Stomach (tissue), 9 donors: ENCODE measurements around the gene MNAT1. TPM values are rescaled to one million over a fixed set of nuclear protein-coding genes. Genes with fewer than 3 reads are reported as not detected.
A peak's percentile ranks its signal among the peaks of the same experiment; 100 is the strongest.

ENCODE experiments used
- DNase-seq, 2 donors: peaks; one replicate each; pipeline versions ENCODE4 v3.0.0 to v3.0.0-alpha.2; 2013 to 2019
- H3K27ac ChIP-seq, 5 donors: fragments of 200-600 bp in 4 of 5; sonication (generic) in 4 of 5; one replicate each; pipeline ENCODE4 v1.5.1; 2013 to 2019; ENCODE audit warnings: mild to moderate bottlenecking in 1 of 5, moderate library complexity in 1 of 5
- H3K27me3 ChIP-seq, 3 donors: fragments of 200-600 bp; sonication (generic); one replicate each; pipeline ENCODE4 v1.5.1; 2017 to 2019; ENCODE audit warnings: mixed run types in 1 of 3
- H3K36me3 ChIP-seq, 4 donors: fragments of 200-600 bp; sonication (generic); 1 replicate in 3 of 4; 2 replicates in 1 of 4; pipeline ENCODE4 v1.5.1; 2016 to 2019
- H3K4me1 ChIP-seq, 4 donors: fragments of 200-600 bp; sonication (generic); one replicate each; pipeline ENCODE4 v1.5.1; 2016 to 2019
- H3K4me3 ChIP-seq, 4 donors: fragments of 200-600 bp; sonication (generic) in 3 of 4; one replicate each; pipeline ENCODE4 v1.5.1; 2016 to 2019; ENCODE audit warnings: mild to moderate bottlenecking in 1 of 4
- H3K9me3 ChIP-seq, 4 donors: fragments of 200-600 bp; sonication (generic); one replicate each; pipeline ENCODE4 v1.5.1; 2016 to 2019
- EP300 ChIP-seq: sonication (generic); formaldehyde crosslinking; IDR thresholded peaks from one replicate; pipeline ENCODE4 v1.6.1; 2017; ENCODE audit warnings: antibody characterized with exemption
- POLR2A ChIP-seq, 4 donors: fragments of 450-650 bp; IDR thresholded peaks; one replicate each; pipeline ENCODE4 v1.6.1; 2016; ENCODE audit warnings: antibody characterized with exemption in 4 of 4, control low read depth in 2 of 4, mild to moderate bottlenecking in 1 of 4, moderate library complexity in 1 of 4
- POLR2AphosphoS5 ChIP-seq, 3 donors: sonication (generic); formaldehyde crosslinking; IDR thresholded peaks; one replicate each; pipeline ENCODE4 v1.6.1; 2016; ENCODE audit warnings: antibody characterized with exemption in 3 of 3
- WGBS, 5 donors: extraction: QIAGEN DNeasy Blood & Tissue Kit in 3 of 5; methylation state at CpG; one replicate each; pipeline versions ENCODE4 v1.1.5 to v1.1.7; 2013 to 2018; 5-methylcytosine and 5-hydroxymethylcytosine counted together
- intact Hi-C: fragments of 100-400 bp; cut with DNase I; formaldehyde crosslinking; loops from one replicate; pipeline ENCODE4 v1.15.1; 2023; ENCODE audit warnings: low total_unique reads
- polyA plus RNA-seq, 3 donors: library from polyadenylated mRNA; stranded (reverse); fragments of 200-250 nt; gene quantifications; one replicate each; pipeline ENCODE4 v1.2.3, GENCODE V29; 2013
- total RNA-seq, 5 donors: library from RNA; depleted of rRNA; stranded (reverse); fragments of >200 nt; gene quantifications; one replicate each; pipeline versions ENCODE4 v1.1.0 to v1.2.3, GENCODE V29; 2014 to 2016
- TF ChIP-seq, protein P1 (sequence below), 7 experiments: fragments of 450-650 bp in 4 of 7; fragments of 200-600 bp in 3 of 7; sonication (generic) in 3 of 7; IDR thresholded peaks; one replicate each; pipeline ENCODE4 v1.5.1; 2016 to 2019; ENCODE audit warnings: antibody characterized with exemption in 7 of 7, control low read depth in 2 of 7, mild to moderate bottlenecking in 1 of 7
- donor health status: healthy with polysubstance abuse.
- donor health status: Bipolar disorder and iron deficiency.
- donor health status: healthy.

The MNAT1 gene
- total and polyA plus RNA-seq, 8 donors: 10.3 to 150 (median 19.9) TPM

DNA sequence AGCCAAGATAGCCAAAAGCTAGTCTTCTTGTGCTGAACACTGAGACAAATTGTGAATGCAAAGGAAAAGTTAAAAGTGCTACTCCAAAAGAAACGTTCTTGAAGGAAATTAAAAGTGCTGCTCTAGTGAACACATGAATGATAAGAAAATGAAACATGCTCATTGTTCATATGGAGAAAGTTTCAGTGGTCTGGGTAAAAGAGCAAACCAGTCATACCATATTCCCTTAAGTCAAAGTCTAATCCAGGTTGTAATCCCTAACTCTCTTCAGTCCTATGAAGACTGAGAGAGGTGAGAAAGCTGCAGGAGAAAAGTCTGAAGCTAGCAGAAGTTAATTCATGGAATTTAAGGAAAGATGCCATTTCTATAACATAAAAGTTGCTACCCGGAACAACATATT, 121.5 kb downstream of the MNAT1 start:
- intact Hi-C loops: no loop called here
- Histone ChIP-seq H3K4me1 (no peaks in the 10 kb centered on the region), H3K36me3 (peaks cover 5 to 23% (median 16%) of the 10 kb centered on the region in 4 donors), H3K9me3 (peaks cover 0 to 9% (median 7%) of the 10 kb centered on the region in 4 donors), H3K27me3 (no peaks in the 10 kb centered on the region), H3K27ac (no peak overlapping the region), H3K4me3 (no peak overlapping the region)
- WGBS, 5 donors: 62 to 82% (median 71%) methylated on average over 2 of the region's 2 CpGs
- no peak for DNase-seq
- TF ChIP-seq POLR2A (IDR thresholded peaks at IDR 0.05) (no peak), EP300 (no peak), POLR2AphosphoS5 (IDR thresholded peaks at IDR 0.05) (no peak)
- TF ChIP-seq, protein P1, sequence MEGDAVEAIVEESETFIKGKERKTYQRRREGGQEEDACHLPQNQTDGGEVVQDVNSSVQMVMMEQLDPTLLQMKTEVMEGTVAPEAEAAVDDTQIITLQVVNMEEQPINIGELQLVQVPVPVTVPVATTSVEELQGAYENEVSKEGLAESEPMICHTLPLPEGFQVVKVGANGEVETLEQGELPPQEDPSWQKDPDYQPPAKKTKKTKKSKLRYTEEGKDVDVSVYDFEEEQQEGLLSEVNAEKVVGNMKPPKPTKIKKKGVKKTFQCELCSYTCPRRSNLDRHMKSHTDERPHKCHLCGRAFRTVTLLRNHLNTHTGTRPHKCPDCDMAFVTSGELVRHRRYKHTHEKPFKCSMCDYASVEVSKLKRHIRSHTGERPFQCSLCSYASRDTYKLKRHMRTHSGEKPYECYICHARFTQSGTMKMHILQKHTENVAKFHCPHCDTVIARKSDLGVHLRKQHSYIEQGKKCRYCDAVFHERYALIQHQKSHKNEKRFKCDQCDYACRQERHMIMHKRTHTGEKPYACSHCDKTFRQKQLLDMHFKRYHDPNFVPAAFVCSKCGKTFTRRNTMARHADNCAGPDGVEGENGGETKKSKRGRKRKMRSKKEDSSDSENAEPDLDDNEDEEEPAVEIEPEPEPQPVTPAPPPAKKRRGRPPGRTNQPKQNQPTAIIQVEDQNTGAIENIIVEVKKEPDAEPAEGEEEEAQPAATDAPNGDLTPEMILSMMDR (IDR thresholded peaks at IDR 0.05): no peak

DNA sequence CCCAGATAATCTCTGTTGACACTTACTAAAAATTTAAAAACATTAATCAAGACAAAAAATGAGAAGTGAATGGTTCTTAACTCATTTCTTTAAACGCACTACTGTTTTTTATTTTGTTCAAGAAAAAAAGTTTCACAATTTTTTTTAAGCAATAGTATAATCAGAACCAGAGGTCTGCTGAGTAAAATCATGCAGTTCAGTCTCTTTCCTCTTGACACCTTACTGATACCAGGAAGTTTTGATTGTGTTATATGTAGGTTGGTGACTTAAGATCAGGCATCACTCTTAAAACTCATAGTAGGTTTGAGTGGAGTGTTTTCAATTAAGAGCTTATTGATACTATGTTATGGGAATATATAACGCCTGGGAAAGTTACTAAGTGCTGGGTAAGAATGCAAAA, 125.0 kb downstream of the MNAT1 start:
- intact Hi-C loops: no loop called here
- WGBS, 5 donors: 78 to 91% (median 89%) methylated on average over 2 of the region's 2 CpGs

DNA sequence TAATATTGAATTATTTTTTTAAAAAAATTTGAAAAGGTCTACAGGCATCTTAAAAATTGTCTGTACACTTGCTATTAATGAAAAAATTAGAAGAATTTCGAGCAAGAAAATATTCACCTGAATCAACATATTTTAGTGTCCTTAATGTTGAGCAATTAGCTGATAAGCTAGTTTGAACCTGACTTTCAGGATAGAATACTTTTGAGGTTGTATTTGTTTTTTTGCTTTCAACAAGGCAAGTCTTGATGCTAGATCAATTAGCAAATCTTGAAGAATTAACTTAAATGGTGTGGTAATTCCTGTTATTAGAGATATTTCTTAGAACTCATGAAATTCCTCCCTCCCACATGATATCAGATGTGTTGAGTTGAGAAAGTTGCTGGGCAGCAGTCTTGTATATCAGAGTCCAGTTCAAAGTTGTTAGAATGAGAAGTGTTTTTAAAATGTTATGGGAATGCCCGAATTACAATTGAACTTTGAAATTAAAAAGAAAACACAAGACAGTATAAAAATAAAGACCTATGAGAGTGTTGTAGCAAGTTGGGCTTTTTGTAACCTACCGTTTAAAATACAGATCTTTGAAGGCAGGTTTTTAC, 127.1 kb downstream of the MNAT1 start:
- TF ChIP-seq POLR2A (IDR thresholded peaks at IDR 0.05) (no peak), EP300 (no peak), POLR2AphosphoS5 (IDR thresholded peaks at IDR 0.05) (no peak)
- TF ChIP-seq, protein P1 (IDR thresholded peaks at IDR 0.05): no peak
- H3K4me3 ChIP-seq: no peak overlapping the region
- peaks cover 0 to 7% (median 4%) of the 10 kb centered on the region in 4 donors for H3K9me3 ChIP-seq
- H3K27ac ChIP-seq: peak overlapping the region in 3 of 5 donors; percentile 16 to 43 (median 30)
- intact Hi-C loops: no loop called here
- no peaks in the 10 kb centered on the region for H3K27me3 ChIP-seq
- H3K36me3 ChIP-seq: no peaks in the 10 kb centered on the region
- DNase-seq: peak in 1 of 2 donors; percentile 17
- H3K4me1 ChIP-seq: peaks cover 7 to 30% (median 21%) of the 10 kb centered on the region in 4 donors
- WGBS, 5 donors: 25 to 44% (median 31%) methylated on average over 3 of the region's 3 CpGs

More for the DNA sequence above, 125.0 kb downstream of the MNAT1 start:
- Histone ChIP-seq H3K4me1 (peaks cover 7 to 22% (median 14%) of the 10 kb centered on the region in 4 donors), H3K4me3 (no peak overlapping the region), H3K27ac (no peak overlapping the region), H3K36me3 (peaks cover 5 to 11% (median 8%) of the 10 kb centered on the region in 4 donors), H3K27me3 (no peaks in the 10 kb centered on the region), H3K9me3 (peaks cover 0 to 9% (median 7%) of the 10 kb centered on the region in 4 donors)
- DNase-seq: no peak
- no peak for TF ChIP-seq POLR2A (IDR thresholded peaks at IDR 0.05)
- no peak for TF ChIP-seq POLR2AphosphoS5 (IDR thresholded peaks at IDR 0.05)

DNA sequence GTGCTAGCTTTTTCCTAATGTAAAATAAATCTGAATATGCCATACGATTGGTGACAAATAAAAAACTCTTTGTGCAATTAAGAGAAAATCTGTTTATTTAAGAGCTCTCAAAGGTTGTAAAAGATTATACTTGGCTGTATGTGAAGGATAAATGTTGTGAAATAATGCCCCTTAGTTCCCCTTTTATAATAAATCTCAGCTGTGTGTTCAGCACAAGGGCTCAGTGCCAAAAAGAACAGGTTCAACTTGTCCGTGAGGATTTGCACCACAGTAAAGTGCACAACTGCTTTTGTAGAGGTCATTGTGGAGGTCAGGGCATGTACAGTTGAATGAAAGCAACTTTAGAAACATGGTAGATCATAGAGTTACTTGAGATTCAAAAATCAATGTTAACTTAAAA, 127.7 kb downstream of the MNAT1 start:
- TF ChIP-seq POLR2AphosphoS5 (IDR thresholded peaks at IDR 0.05): peak; percentile 48 to 90 (median 63)
- TF ChIP-seq, protein P1 (IDR thresholded peaks at IDR 0.05): no peak
- DNase-seq: peak; percentile 90 to 95
- no peaks in the 10 kb centered on the region for H3K27me3 ChIP-seq
- WGBS, 5 donors: 17 to 31% (median 25%) methylated on average over 2 of the region's 2 CpGs
- H3K4me1 ChIP-seq: peaks cover 7 to 30% (median 21%) of the 10 kb centered on the region in 4 donors
- intact Hi-C loops: no loop called here
- peak overlapping the region in 3 of 5 donors; percentile 30 to 43 (median 31) for H3K27ac ChIP-seq
- no peaks in the 10 kb centered on the region for H3K36me3 ChIP-seq
- H3K4me3 ChIP-seq: no peak overlapping the region
- peaks cover 0 to 1% (median under 1%) of the 10 kb centered on the region in 4 donors for H3K9me3 ChIP-seq

DNA sequence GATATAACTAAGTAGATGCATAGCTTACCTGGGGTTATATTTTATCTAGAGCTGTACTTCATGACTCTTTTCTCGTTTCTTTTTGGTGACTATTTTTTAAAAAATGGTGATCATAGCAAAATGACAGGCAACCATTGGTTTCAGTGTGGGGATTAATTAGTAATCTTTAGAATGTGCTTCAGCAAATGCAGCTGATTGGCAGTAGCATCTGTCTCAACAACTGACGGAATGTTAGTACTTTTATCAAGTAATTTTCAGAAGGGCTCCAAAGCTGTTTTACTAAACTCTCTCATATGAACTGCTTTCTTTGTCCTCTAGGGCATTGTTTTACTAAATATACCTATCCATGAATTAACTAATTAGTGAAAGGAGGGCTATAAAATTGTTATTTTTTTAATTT, 128.7 kb downstream of the MNAT1 start:
- TF ChIP-seq POLR2AphosphoS5 (IDR thresholded peaks at IDR 0.05) (no peak), EP300 (no peak), POLR2A (IDR thresholded peaks at IDR 0.05) (no peak)
- TF ChIP-seq, protein P1 (IDR thresholded peaks at IDR 0.05): no peak
- Histone ChIP-seq H3K9me3 (no peaks in the 10 kb centered on the region), H3K4me3 (no peak overlapping the region), H3K27me3 (no peaks in the 10 kb centered on the region), H3K27ac (peak overlapping the region in 2 of 5 donors; percentile 31 to 43), H3K36me3 (no peaks in the 10 kb centered on the region), H3K4me1 (peaks cover 7 to 30% (median 21%) of the 10 kb centered on the region in 4 donors)
- WGBS, 5 donors: 64 to 86% (median 74%) methylated on average over 2 of the region's 2 CpGs
- DNase-seq: no peak
- intact Hi-C loops: no loop called here
